Measurements from ENCODE around the gene C3AR1.

DNA sequence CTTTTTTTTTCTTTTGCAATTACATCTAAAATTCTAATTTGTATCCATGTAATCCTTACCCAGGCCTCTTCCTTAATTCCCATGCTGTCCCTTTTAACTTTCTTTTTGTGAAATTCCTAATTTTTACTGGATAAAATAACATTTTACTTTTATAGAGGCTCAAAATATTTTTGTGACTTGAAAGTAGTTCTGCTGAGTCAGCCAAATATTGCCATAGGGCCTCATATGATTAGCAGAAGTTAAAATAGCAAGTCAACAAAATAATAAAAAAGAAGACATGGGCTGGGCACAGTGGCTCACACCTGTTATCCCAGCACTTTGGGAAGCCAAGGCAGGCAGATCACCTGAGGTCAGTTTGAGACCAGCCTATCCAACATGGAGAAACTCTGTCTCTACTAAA, 2.0 kb downstream of the C3AR1 start:
- no peak for TF ChIP-seq POLR2A (IDR thresholded peaks at IDR 0.05)
- no peak for TF ChIP-seq POLR2AphosphoS5 (IDR thresholded peaks at IDR 0.05)
- TF ChIP-seq, protein P1, sequence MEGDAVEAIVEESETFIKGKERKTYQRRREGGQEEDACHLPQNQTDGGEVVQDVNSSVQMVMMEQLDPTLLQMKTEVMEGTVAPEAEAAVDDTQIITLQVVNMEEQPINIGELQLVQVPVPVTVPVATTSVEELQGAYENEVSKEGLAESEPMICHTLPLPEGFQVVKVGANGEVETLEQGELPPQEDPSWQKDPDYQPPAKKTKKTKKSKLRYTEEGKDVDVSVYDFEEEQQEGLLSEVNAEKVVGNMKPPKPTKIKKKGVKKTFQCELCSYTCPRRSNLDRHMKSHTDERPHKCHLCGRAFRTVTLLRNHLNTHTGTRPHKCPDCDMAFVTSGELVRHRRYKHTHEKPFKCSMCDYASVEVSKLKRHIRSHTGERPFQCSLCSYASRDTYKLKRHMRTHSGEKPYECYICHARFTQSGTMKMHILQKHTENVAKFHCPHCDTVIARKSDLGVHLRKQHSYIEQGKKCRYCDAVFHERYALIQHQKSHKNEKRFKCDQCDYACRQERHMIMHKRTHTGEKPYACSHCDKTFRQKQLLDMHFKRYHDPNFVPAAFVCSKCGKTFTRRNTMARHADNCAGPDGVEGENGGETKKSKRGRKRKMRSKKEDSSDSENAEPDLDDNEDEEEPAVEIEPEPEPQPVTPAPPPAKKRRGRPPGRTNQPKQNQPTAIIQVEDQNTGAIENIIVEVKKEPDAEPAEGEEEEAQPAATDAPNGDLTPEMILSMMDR (IDR thresholded peaks at IDR 0.05) = no peak
